Peyer's patch (tissue), 4 donors: ENCODE measurements around the gene AGBL3.

Experiments
- POLR2A ChIP-seq, 2 donors: fragments of 450-650 bp; IDR thresholded peaks; one replicate each; pipeline ENCODE4 v1.5.1; 2017; ENCODE audit warnings: antibody characterized with exemption in 2 of 2, mild to moderate bottlenecking in 2 of 2, moderate library complexity in 2 of 2
- TF ChIP-seq, protein P1 (sequence below), 6 experiments: fragments of 450-650 bp in 4 of 6; fragments of 200-600 bp in 2 of 6; sonication (generic) in 1 of 6; IDR thresholded peaks; one replicate each; pipeline ENCODE4 v1.5.1; 2017 to 2019; ENCODE audit warnings: antibody characterized with exemption in 6 of 6, mild to moderate bottlenecking in 3 of 6, moderate library complexity in 1 of 6

DNA sequence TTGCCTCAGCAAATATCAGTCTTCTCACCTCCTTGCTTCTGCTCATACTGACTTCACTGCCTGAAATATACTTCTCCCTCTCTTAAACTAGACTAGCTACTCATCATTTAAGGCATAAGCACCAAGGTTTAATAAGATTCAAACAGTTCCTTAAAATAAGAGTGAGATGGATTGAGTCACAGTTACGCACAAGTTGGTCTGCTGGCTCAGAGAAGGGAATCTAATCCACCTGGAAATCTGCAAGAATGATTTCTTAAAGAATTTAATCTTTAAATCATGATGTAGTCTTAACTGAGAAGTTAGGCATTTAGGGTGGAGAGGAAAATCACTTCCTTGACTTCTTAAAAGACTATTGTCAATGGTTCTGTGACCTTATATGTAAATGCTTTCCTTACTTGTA, 105.4 kb downstream of the AGBL3 start:
- TF ChIP-seq, protein P1, sequence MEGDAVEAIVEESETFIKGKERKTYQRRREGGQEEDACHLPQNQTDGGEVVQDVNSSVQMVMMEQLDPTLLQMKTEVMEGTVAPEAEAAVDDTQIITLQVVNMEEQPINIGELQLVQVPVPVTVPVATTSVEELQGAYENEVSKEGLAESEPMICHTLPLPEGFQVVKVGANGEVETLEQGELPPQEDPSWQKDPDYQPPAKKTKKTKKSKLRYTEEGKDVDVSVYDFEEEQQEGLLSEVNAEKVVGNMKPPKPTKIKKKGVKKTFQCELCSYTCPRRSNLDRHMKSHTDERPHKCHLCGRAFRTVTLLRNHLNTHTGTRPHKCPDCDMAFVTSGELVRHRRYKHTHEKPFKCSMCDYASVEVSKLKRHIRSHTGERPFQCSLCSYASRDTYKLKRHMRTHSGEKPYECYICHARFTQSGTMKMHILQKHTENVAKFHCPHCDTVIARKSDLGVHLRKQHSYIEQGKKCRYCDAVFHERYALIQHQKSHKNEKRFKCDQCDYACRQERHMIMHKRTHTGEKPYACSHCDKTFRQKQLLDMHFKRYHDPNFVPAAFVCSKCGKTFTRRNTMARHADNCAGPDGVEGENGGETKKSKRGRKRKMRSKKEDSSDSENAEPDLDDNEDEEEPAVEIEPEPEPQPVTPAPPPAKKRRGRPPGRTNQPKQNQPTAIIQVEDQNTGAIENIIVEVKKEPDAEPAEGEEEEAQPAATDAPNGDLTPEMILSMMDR (IDR thresholded peaks at IDR 0.05), result no peak
- TF ChIP-seq POLR2A (IDR thresholded peaks at IDR 0.05), result no peak
